NT2/D1 (cell line): ENCODE measurements around the gene CAPN12.

Experiments
- SUZ12 ChIP-seq: IDR thresholded peaks from 2 replicates; pipeline ENCODE4 v1.6.1; 2011; ENCODE audit not compliant: insufficient read length, insufficient read depth; ENCODE audit errors: extremely low read depth
- YY1 ChIP-seq: IDR thresholded peaks from 2 replicates; pipeline ENCODE4 v1.6.1; 2011; ENCODE audit not compliant: insufficient read length, insufficient read depth
- ZNF274 ChIP-seq: IDR thresholded peaks from 2 replicates; pipeline ENCODE4 v1.6.1; 2011; ENCODE audit warnings: mild to moderate bottlenecking, low read depth, low read length

DNA sequence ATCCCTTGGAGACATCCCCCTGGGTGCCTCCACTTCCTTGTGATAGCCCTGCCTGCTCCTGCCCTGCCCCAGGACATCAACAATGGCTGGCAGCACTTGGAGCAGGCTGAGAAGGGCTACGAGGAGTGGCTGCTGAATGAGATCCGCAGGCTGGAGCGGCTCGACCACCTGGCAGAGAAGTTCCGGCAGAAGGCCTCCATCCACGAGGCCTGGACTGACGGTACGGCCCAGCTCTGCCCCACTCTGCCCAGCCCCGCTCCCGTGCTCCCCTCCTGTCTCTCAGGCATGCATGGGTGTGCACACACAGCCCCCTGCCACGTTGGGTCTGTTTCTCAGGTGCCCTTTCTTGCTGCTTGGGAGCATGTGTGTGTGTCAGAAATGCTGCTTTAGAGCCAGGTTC, 26.4 kb downstream of the CAPN12 start:
- TF ChIP-seq ZNF274, result no peak
- TF ChIP-seq YY1, result no peak
- TF ChIP-seq SUZ12, result no peak
